Calu3 (cell line): ENCODE measurements around the gene RTKN2. TPM values are rescaled to one million over a fixed set of nuclear protein-coding genes. Genes with fewer than 3 reads are reported as not detected.

ENCODE experiments used
- BruUV-seq: library from RNA; stranded (reverse); fragments of 400-500 nt; replicated peaks from 2 replicates; lab custom pipeline; 2021; lab: Mats Ljungman, UMichigan
- CTCF ChIA-PET: fragments of 300-600 bp; sonication (Branson Sonifier 250); formaldehyde crosslinking; loops from one replicate; lab custom pipeline; 2022; ENCODE audit warnings: antibody characterized with exemption; lab: Charles Lee
- DNase-seq: peaks from one replicate; pipeline ENCODE4 v3.0.0; 2022
- H3K27ac Mint-ChIP-seq: one replicate; pipeline ENCODE4 v1.8.0; 2022; ENCODE audit warnings: mixed read lengths; ENCODE audit not compliant: unreplicated experiment
- H3K27me3 Mint-ChIP-seq: one replicate; pipeline ENCODE4 v1.8.0; 2022; ENCODE audit warnings: mixed read lengths; ENCODE audit not compliant: unreplicated experiment
- H3K36me3 Mint-ChIP-seq: one replicate; pipeline ENCODE4 v1.8.0; 2022; ENCODE audit warnings: mild to moderate bottlenecking, moderate library complexity, mixed read lengths; ENCODE audit not compliant: insufficient read depth, unreplicated experiment
- H3K4me1 Mint-ChIP-seq: one replicate; pipeline ENCODE4 v1.8.0; 2022; ENCODE audit warnings: mild to moderate bottlenecking, low read depth, mixed read lengths; ENCODE audit not compliant: unreplicated experiment
- H3K4me3 Mint-ChIP-seq: one replicate; pipeline ENCODE4 v1.8.0; 2022; ENCODE audit warnings: mild to moderate bottlenecking, low read depth, moderate library complexity, mixed read lengths; ENCODE audit not compliant: unreplicated experiment
- H3K9me3 Mint-ChIP-seq: one replicate; pipeline ENCODE4 v1.8.0; 2022; ENCODE audit warnings: low read depth, mixed read lengths; ENCODE audit not compliant: unreplicated experiment
- CTCF ChIP-seq: fragments of 200-600 bp; IDR thresholded peaks from one replicate; pipeline ENCODE4 v1.8.0; 2022; ENCODE audit warnings: antibody characterized with exemption; ENCODE audit not compliant: unreplicated experiment
- intact Hi-C: fragments of 100-400 bp; cut with micrococcal nuclease; formaldehyde crosslinking; loops from one replicate; pipeline ENCODE4 v1.10.0; 2022; ENCODE audit not compliant: unreplicated experiment
- total RNA-seq: library from RNA; stranded (reverse); gene quantifications from 2 replicates; pipeline ENCODE4 v1.2.3, GENCODE V29; 2022

RTKN2 gene
- total RNA-seq, 1 experiment from 2014 or later, result 26.7 TPM

GRCh38 chr10:62261666-62262065, 7.0 kb downstream of the RTKN2 start:
- Mint-ChIP-seq H3K36me3 (peaks cover 12% of the 10 kb centered on the region), H3K9me3 (no peaks in the 10 kb centered on the region), H3K4me1 (peaks cover 30% of the 10 kb centered on the region), H3K27ac (no peak overlapping the region), H3K27me3 (no peaks in the 10 kb centered on the region), H3K4me3 (no peak overlapping the region)
- BruUV-seq, result no TSS peak
- intact Hi-C loops, result loop anchor here (10.0 kb wide), 2 partner anchors 293 to 893 kb away; no protein-coding TSS in a partner anchor
- DNase-seq, result no peak
- CTCF ChIA-PET, result no interaction called here
- TF ChIP-seq CTCF, result no peak

- Mint-ChIP-seq H3K36me3 (peaks cover 5% of the 10 kb centered on the region), H3K27me3 (no peaks in the 10 kb centered on the region), H3K9me3 (no peaks in the 10 kb centered on the region), H3K4me3 (no peak overlapping the region), H3K27ac (peak overlapping the region; percentile 46), H3K4me1 (peaks cover 18% of the 10 kb centered on the region)
- CTCF ChIA-PET, result interaction anchor here (0.7 kb wide), 1 partner anchor 469 kb away, joined by 3 read pairs; no protein-coding TSS in a partner anchor
- intact Hi-C loops, result loop anchor here (10.0 kb wide), 3 partner anchors 295 to 895 kb away; partner anchors contain the start of gene EGR2
- DNase-seq, result no peak
- TF ChIP-seq CTCF, result no peak
- BruUV-seq, result no TSS peak
These were observed 8.6 kb downstream of the RTKN2 start for GRCh38 chr10:62259998-62260397.

GRCh38 chr10:62259456-62259855, 9.2 kb downstream of the RTKN2 start:
- Mint-ChIP-seq H3K4me1 (peaks cover 12% of the 10 kb centered on the region), H3K9me3 (no peaks in the 10 kb centered on the region), H3K4me3 (no peak overlapping the region), H3K36me3 (peaks cover 5% of the 10 kb centered on the region), H3K27me3 (no peaks in the 10 kb centered on the region), H3K27ac (peak overlapping the region; percentile 46)
- TSS peak; percentile 53 for BruUV-seq
- CTCF ChIA-PET, result interaction anchor here (0.7 kb wide), 1 partner anchor 470 kb away, joined by 3 read pairs; no protein-coding TSS in a partner anchor
- DNase-seq, result no peak
- intact Hi-C loops, result loop anchor here (10.0 kb wide), 1 partner anchor 555 kb away; the partner anchor contains the start of gene EGR2
- TF ChIP-seq CTCF, result no peak

GRCh38 chr10:62258926-62259325, 9.7 kb downstream of the RTKN2 start:
- peaks cover 5% of the 10 kb centered on the region for H3K36me3 Mint-ChIP-seq
- intact Hi-C loops, result loop anchor here (10.0 kb wide), 1 partner anchor 556 kb away; the partner anchor contains the start of gene EGR2
- no peak overlapping the region for H3K4me3 Mint-ChIP-seq
- no TSS peak for BruUV-seq
- H3K9me3 Mint-ChIP-seq, result no peaks in the 10 kb centered on the region
- CTCF ChIA-PET, result interaction anchor here (0.5 kb wide), 1 partner anchor 204 kb away, joined by 4 read pairs; no protein-coding TSS in a partner anchor
- DNase-seq, result no peak
- no peak for TF ChIP-seq CTCF
- H3K4me1 Mint-ChIP-seq, result peaks cover 11% of the 10 kb centered on the region
- no peak overlapping the region for H3K27ac Mint-ChIP-seq
- no peaks in the 10 kb centered on the region for H3K27me3 Mint-ChIP-seq
